ENCODE measurements around the gene MYL5.
"Not testable (repeated sequence)": the region's sequence is repeated elsewhere in the genome, so short reads cannot be mapped to it uniquely, and the experiment has no call there.

MYL5 gene

DNA sequence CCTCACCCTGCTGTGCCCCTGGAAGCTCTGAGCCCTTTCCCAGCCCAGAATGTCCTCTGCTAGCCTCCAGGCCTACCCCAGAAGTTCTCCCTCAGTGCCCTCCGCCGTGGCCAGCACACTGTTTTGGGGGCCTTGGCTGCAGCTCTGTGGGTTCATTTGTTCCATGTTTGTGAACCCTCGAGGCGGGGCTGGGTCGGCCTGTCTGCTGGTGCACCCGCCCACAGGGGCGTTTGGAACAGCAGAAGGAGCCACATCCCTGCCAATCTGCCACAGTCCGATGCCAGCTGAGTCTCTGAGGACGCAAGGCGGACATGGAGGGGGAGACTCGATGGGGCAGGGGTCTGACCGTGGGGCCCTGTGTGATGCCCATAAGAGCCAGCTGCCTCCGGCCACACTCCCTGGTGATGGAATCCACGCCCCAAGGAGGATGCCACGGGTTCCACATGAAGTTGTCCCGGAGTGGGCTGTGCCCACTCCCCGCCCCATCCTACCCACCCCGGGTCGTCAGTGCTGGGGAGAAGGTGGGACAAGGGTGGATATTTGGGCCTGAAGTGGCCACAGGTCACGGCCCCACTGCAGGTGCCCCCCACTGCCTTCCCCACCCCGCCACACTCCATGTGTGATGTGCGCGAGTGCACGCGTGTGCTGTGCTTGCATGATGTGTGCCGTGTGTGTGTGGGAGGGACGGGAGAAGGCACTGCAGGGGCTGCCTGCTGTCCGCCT is 7.4 kb upstream of the MYL5 start:
- TF ChIP-seq MYC (IDR thresholded peaks at IDR 0.05; ENCODE audit: low read depth, low read length) (no peak), POLR2A (IDR thresholded peaks at IDR 0.05; ENCODE audit: extremely low read depth, insufficient read length) (no peak)
- TF ChIP-seq, protein P1, sequence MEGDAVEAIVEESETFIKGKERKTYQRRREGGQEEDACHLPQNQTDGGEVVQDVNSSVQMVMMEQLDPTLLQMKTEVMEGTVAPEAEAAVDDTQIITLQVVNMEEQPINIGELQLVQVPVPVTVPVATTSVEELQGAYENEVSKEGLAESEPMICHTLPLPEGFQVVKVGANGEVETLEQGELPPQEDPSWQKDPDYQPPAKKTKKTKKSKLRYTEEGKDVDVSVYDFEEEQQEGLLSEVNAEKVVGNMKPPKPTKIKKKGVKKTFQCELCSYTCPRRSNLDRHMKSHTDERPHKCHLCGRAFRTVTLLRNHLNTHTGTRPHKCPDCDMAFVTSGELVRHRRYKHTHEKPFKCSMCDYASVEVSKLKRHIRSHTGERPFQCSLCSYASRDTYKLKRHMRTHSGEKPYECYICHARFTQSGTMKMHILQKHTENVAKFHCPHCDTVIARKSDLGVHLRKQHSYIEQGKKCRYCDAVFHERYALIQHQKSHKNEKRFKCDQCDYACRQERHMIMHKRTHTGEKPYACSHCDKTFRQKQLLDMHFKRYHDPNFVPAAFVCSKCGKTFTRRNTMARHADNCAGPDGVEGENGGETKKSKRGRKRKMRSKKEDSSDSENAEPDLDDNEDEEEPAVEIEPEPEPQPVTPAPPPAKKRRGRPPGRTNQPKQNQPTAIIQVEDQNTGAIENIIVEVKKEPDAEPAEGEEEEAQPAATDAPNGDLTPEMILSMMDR (IDR thresholded peaks at IDR 0.05; ENCODE audit: low read depth, low read length): no peak
- TF ChIP-seq, protein P2, sequence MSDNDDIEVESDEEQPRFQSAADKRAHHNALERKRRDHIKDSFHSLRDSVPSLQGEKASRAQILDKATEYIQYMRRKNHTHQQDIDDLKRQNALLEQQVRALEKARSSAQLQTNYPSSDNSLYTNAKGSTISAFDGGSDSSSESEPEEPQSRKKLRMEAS (IDR thresholded peaks at IDR 0.05; ENCODE audit: low read depth, low read length): no peak
- no peak for DNase-seq (ENCODE audit: low read depth)
- no peak overlapping the region for H3K4me3 ChIP-seq (ENCODE audit: low read depth, low read length)

DNA sequence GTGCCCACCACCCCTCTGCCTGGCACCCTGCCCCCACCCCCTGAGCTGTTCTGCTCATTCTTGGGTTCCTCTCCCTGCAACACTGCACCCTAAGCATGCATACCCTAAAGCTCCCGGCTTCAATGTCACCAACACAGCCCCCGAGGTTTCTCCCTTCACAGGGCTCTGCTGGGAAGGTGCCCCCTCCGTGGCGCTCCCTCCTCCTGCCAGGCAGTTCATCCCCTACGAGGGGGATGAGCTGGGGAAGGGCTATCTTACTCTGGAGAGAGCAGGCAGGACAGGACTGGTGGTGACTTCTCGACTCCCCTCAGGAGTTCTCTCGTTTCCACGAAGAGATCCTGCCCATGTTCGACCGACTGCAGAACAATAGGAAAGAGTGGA is 6.8 kb upstream of the MYL5 start:
- no peak for DNase-seq (ENCODE audit: low read depth)
- H3K4me3 ChIP-seq (ENCODE audit: low read depth, low read length): no peak overlapping the region
- TF ChIP-seq, protein P1 (IDR thresholded peaks at IDR 0.05; ENCODE audit: low read depth, low read length): no peak
- no peak for TF ChIP-seq POLR2A (IDR thresholded peaks at IDR 0.05; ENCODE audit: extremely low read depth, insufficient read length)
- TF ChIP-seq MYC (IDR thresholded peaks at IDR 0.05; ENCODE audit: low read depth, low read length): no peak
- TF ChIP-seq, protein P2 (IDR thresholded peaks at IDR 0.05; ENCODE audit: low read depth, low read length): no peak

DNA sequence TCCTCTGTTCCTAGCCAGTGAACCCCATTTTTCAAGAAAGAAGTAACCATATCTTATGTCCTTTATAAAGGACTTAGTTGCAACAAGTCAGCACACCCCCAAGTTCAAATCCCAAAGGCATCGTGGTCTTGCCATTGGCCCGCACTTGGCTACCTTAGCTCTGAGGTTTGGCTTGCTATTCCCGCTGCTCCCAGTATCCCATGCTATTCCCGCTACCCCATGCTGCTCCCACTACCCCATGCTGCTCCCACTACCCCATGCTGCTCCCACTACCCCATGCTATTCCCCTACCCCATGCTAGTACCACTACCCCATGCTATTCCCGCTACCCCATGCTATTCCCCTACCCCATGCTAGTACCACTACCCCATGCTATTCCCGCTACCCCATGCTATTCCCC is 6.1 kb upstream of the MYL5 start:
- H3K4me3 ChIP-seq (ENCODE audit: low read depth, low read length): not testable (repeated sequence)

DNA sequence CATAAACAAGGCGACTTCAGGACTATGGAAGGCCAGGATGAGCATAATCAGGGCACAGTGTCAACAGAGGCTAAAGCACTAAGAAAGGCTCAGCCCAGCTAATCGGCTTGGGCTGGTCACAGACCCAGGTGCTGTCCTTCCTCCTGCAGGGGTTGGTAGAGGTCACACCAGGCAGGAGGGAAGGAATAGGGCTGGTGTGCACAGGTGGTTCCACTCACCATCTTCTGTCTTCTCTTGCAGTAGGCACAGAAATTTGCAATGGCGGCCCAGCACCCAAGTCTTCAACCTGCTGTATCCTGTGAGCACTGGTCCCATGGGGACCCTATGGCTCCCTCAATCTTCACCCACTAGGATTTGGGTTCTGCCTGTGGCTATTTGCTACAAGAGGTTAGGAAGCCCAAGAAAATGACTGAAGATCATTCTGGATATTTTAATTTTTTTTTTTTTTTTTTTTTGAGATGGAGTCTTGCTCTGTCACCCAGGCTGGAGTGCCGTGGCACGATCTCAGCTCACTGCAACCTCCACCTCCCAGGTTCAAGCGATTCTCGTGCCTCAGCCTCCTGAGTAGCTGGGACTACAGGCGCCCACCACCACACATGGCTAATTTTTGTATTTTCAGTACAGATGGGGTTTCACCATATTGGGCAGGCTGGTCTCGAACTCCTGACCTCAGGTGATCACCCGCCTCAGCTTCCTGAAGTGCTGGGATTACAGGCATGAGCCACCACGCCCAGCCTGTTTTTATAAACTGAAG is 4.4 kb upstream of the MYL5 start:
- DNase-seq (ENCODE audit: low read depth); H3K4me3 ChIP-seq (ENCODE audit: low read depth, low read length): not testable (repeated sequence)

More for the DNA sequence above, 6.1 kb upstream of the MYL5 start:
- DNase-seq (ENCODE audit: low read depth): not testable (repeated sequence)

DNA sequence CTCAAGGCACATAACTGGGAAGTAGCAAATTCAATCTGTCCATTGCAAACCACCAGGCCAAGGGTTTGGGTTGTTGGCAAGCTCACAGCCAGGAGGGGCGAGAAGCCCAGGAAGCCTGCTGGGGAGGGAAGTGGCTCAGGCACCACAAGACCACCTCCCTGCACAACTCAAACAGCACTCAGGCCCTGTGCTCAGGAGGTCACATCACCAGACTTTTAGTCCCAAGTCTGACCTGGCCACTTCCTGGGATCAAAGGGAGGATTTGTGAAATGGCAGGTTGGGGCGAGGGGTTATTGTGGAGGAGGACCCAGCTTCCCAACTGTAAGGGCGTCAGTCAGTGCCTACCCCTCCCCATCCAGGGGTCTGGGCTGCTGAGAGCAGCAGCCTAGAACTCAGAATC is 2.6 kb upstream of the MYL5 start:
- H3K4me3 ChIP-seq (ENCODE audit: low read depth, low read length): no peak overlapping the region
- no peak for DNase-seq (ENCODE audit: low read depth)
- TF ChIP-seq MYC (IDR thresholded peaks at IDR 0.05; ENCODE audit: low read depth, low read length): no peak
- TF ChIP-seq POLR2A (IDR thresholded peaks at IDR 0.05; ENCODE audit: extremely low read depth, insufficient read length): no peak
- TF ChIP-seq, protein P2 (IDR thresholded peaks at IDR 0.05; ENCODE audit: low read depth, low read length): no peak
- TF ChIP-seq, protein P1 (IDR thresholded peaks at IDR 0.05; ENCODE audit: low read depth, low read length): no peak

DNA sequence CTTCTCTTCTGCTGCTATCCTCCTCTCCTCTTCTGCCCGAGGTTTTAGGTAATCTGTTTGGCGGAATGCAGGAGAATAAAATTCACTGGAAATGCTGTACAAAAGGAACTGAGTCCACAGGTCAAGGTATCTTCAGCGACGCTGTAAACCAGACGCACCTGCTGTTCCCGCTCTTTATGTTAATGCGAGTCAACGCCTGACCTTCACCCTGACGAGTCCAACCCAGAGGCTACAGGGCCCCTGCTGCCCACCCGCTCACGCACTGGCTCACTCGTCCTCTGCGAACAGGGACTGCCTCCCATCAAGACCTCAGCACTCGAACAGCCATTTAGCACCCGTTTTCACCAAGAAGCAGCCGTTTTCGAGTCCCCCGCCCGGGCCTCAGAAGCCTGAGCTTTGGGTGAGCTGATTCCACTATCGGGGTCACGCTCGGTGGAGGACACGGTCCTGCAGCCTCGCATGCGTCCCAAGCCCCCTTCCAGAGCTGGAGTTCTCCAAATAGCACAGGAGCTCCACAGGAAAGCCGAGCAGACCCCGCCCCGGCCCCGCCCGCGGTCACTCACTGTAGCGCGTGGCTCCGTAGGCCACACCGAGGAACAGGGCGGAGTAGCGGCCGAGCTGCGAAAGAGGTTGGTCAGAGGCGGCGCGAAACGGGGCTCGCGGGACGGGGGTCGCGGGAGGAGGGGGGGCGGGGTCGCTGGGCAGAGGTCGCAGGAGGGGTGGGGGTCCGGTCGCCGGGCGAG is 822 bp upstream of the MYL5 start:
- DNase-seq (ENCODE audit: low read depth): peak; percentile 58
- H3K4me3 ChIP-seq (ENCODE audit: low read depth, low read length): peak overlapping the region; percentile 84
- TF ChIP-seq, protein P1 (IDR thresholded peaks at IDR 0.05; ENCODE audit: low read depth, low read length): no peak
- TF ChIP-seq MYC (IDR thresholded peaks at IDR 0.05; ENCODE audit: low read depth, low read length) (no peak), POLR2A (IDR thresholded peaks at IDR 0.05; ENCODE audit: extremely low read depth, insufficient read length) (no peak)
- TF ChIP-seq, protein P2 (IDR thresholded peaks at IDR 0.05; ENCODE audit: low read depth, low read length): no peak
